HEK293 (cell line): ENCODE results near the gene NELFE.

ENCODE experiments used
- CTCF ChIA-PET: fragments of 350-600 bp; formaldehyde crosslinking; extraction: SDS; loops from one replicate; lab custom pipeline; 2021; ENCODE audit warnings: antibody characterized with exemption; lab: Yijun Ruan, JAX
- POLR2A ChIA-PET: fragments of 300-600 bp; formaldehyde crosslinking; extraction: SDS; loops from one replicate; lab custom pipeline; 2020; ENCODE audit warnings: antibody characterized with exemption, inconsistent platforms; lab: Yijun Ruan, JAX
- H3K27ac ChIP-seq: fragments of 200-500 bp; sonication (Bioruptor generic); 2 replicates; pipeline ENCODE4 v1.5.1; 2014; ENCODE audit warnings: low read depth, low read length, control low read depth, inconsistent platforms; ENCODE audit errors: extremely low read depth
- H3K36me3 ChIP-seq, 2 experiments: fragments of 200-500 bp in 1 of 2; sonication (Bioruptor generic) in 1 of 2; 1 replicate in 1 of 2; 2 replicates in 1 of 2; pipeline ENCODE4 v1.5.1; 2014 to 2017; ENCODE audit warnings: inconsistent platforms in 2 of 2, low read length in 2 of 2; ENCODE audit not compliant: control insufficient read depth in 2 of 2, insufficient read depth in 1 of 2
- H3K4me1 ChIP-seq: fragments of 200-500 bp; sonication (Bioruptor generic); 2 replicates; pipeline ENCODE4 v1.5.1; 2014; ENCODE audit warnings: mild to moderate bottlenecking, low read length, inconsistent platforms; ENCODE audit not compliant: control insufficient read depth, insufficient read depth
- H3K4me3 ChIP-seq: 2 replicates; pipeline ENCODE4 v1.5.1; 2011; ENCODE audit warnings: low read depth, mild to moderate bottlenecking, control low read depth, low read length, moderate library complexity
- H3K9me3 ChIP-seq: fragments of 200-500 bp; sonication (Bioruptor generic); 2 replicates; pipeline ENCODE4 v1.5.1; 2014; ENCODE audit warnings: low read depth, low read length, inconsistent platforms; ENCODE audit not compliant: control insufficient read depth, insufficient read depth
- CTCF ChIP-seq: fragments of 450-650 bp; formaldehyde crosslinking; IDR thresholded peaks from 2 replicates; pipeline ENCODE4 v1.5.1; 2016; ENCODE audit warnings: missing biosample characterization, missing genetic modification characterization
- EGR2 ChIP-seq: fragments of 450-650 bp; formaldehyde crosslinking; IDR thresholded peaks from 2 replicates; pipeline ENCODE4 v1.5.1; 2016; ENCODE audit warnings: low read depth, missing biosample characterization, missing genetic modification characterization
- KLF8 ChIP-seq: fragments of 450-650 bp; formaldehyde crosslinking; IDR thresholded peaks from 2 replicates; pipeline ENCODE4 v1.5.1; 2016; ENCODE audit warnings: missing biosample characterization, missing genetic modification characterization
- PATZ1 ChIP-seq: fragments of 450-650 bp; formaldehyde crosslinking; IDR thresholded peaks from 2 replicates; pipeline ENCODE4 v1.5.1; 2016; ENCODE audit warnings: missing biosample characterization, missing genetic modification characterization
- PRDM10 ChIP-seq: fragments of 450-650 bp; formaldehyde crosslinking; IDR thresholded peaks from 2 replicates; pipeline ENCODE4 v1.5.1; 2016; ENCODE audit warnings: missing biosample characterization, missing genetic modification characterization
- RBAK ChIP-seq: fragments of 450-650 bp; formaldehyde crosslinking; IDR thresholded peaks from 2 replicates; pipeline ENCODE4 v1.5.1; 2016; ENCODE audit warnings: missing biosample characterization, missing genetic modification characterization
- ZBTB17 ChIP-seq: fragments of 450-650 bp; formaldehyde crosslinking; IDR thresholded peaks from 2 replicates; pipeline ENCODE4 v1.5.1; 2016; ENCODE audit warnings: missing biosample characterization, missing genetic modification characterization
- ZBTB44 ChIP-seq: fragments of 450-650 bp; IDR thresholded peaks from 2 replicates; pipeline ENCODE4 v1.5.1; 2018; ENCODE audit warnings: missing biosample characterization, mild to moderate bottlenecking, missing genetic modification characterization
- ZFP69B ChIP-seq: fragments of 450-650 bp; formaldehyde crosslinking; IDR thresholded peaks from 2 replicates; pipeline ENCODE4 v1.5.1; 2016; ENCODE audit warnings: missing biosample characterization, missing genetic modification characterization
- ZNF211 ChIP-seq: fragments of 450-650 bp; formaldehyde crosslinking; IDR thresholded peaks from 2 replicates; pipeline ENCODE4 v1.5.1; 2016; ENCODE audit warnings: low read depth, missing biosample characterization, missing genetic modification characterization
- ZNF501 ChIP-seq: fragments of 450-650 bp; formaldehyde crosslinking; IDR thresholded peaks from 2 replicates; pipeline ENCODE4 v1.5.1; 2016; ENCODE audit warnings: missing biosample characterization, missing genetic modification characterization
- ZNF654 ChIP-seq: fragments of 450-650 bp; formaldehyde crosslinking; IDR thresholded peaks from 2 replicates; pipeline ENCODE4 v1.5.1; 2016; ENCODE audit warnings: low read depth, missing biosample characterization, missing genetic modification characterization
- ZNF76 ChIP-seq: fragments of 450-650 bp; formaldehyde crosslinking; IDR thresholded peaks from 2 replicates; pipeline ENCODE4; 2016; ENCODE audit warnings: low read depth, missing biosample characterization, missing genetic modification characterization, borderline replicate concordance
- ZNF837 ChIP-seq: fragments of 450-650 bp; formaldehyde crosslinking; IDR thresholded peaks from 2 replicates; pipeline ENCODE4 v1.5.1; 2016; ENCODE audit warnings: missing biosample characterization, missing genetic modification characterization
- ZNF843 ChIP-seq: fragments of 450-650 bp; formaldehyde crosslinking; IDR thresholded peaks from 2 replicates; pipeline ENCODE4 v1.5.1; 2016; ENCODE audit warnings: missing biosample characterization, missing genetic modification characterization

The NELFE gene

GRCh38 chr6:31927242-31927862 is 31.4 kb downstream of the NELFE start, which contains the start of gene C2 (continued):
- no peak for TF ChIP-seq ZNF76 (tag by site-specific recombination)
- TF ChIP-seq ZNF501 (tag by site-specific recombination), result no peak
- TF ChIP-seq PATZ1 (tag by site-specific recombination), result no peak
- no peak for TF ChIP-seq PRDM10 (tag by site-specific recombination)
- no peak for TF ChIP-seq EGR2 (tag by site-specific recombination)
- no peak for TF ChIP-seq ZNF211 (tag by site-specific recombination)
- no peak for TF ChIP-seq ZNF843
- no peak for TF ChIP-seq ZBTB44 (tag by site-specific recombination)
- TF ChIP-seq ZNF837, result no peak
- TF ChIP-seq KLF8 (tag by site-specific recombination), result no peak

GRCh38 chr6:31922942-31923341 is 35.8 kb downstream of the NELFE start:
- POLR2A ChIA-PET, result interaction anchor here (0.6 to 1.9 kb wide), 7 partner anchors 18 to 425 kb away, joined by 3 to 5 read pairs (median 3); partner anchors contain the start of genes C6orf47, EHMT2 and MICB
- Histone ChIP-seq H3K4me3 (no peak overlapping the region), H3K27ac (no peak overlapping the region)
- no peak for TF ChIP-seq ZFP69B (tag by site-specific recombination)
- no peak for TF ChIP-seq RBAK
- peak; percentile 47; the same call in 1 of the 2 replicates for TF ChIP-seq CTCF
- peak; percentile 49 for TF ChIP-seq ZNF654
- TF ChIP-seq ZNF843, result no peak
- TF ChIP-seq ZBTB17 (tag by site-specific recombination), result peak; percentile 46
- TF ChIP-seq, all 188 proteins: peak for 3
- Histone ChIP-seq H3K9me3 (no peaks in the 10 kb centered on the region), H3K36me3 (no peaks in the 10 kb centered on the region), H3K4me1 (no peaks in the 10 kb centered on the region)
- CTCF ChIA-PET, result interaction anchor here (0.6 to 1.6 kb wide), 12 partner anchors 12 to 324 kb away, joined by 3 to 7 read pairs (median 4); partner anchors contain the start of gene VARS1
